ENCODE results near the gene UGT1A9. TPM values are rescaled to one million over a fixed set of nuclear protein-coding genes. Genes with fewer than 3 reads are reported as not detected.
"Not testable (repeated sequence)": the region's sequence is repeated elsewhere in the genome, so short reads cannot be mapped to it uniquely, and the experiment has no call there.

Gene UGT1A9
- total and polyA plus RNA-seq, 12 donors, result not detected

DNA sequence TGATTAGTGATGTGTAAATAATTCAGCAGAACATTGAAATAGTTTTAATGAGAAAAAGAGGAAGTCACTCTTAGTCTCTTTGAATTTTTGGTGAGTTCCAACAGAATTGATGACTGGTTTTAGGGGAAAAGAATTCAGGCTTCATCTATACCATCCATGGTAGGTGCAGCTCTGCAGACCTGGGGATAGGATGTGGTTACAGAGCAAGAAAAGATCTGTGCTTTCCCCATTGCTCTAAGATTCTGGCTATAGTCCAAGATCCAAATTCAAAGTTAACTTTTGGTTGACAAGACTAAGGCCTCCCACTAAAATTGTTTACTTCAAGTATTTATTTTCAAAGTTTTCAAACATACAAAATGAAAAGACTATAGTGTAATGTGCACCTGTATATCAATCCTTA is 31.8 kb upstream of the UGT1A9 start:
- H3K4me3 ChIP-seq, result no peak overlapping the region
- H3K9me3 ChIP-seq, result peaks cover 0 to 18% (median 0%) of the 10 kb centered on the region in 11 donors
- no peak overlapping the region for H3K27ac ChIP-seq
- DNase-seq (no peak), ATAC-seq (no peak)
- H3K4me1 ChIP-seq, result no peaks in the 10 kb centered on the region
- peaks cover 0 to 5% (median 0%) of the 10 kb centered on the region in 7 donors for H3K27me3 ChIP-seq
- TF ChIP-seq, protein P1, sequence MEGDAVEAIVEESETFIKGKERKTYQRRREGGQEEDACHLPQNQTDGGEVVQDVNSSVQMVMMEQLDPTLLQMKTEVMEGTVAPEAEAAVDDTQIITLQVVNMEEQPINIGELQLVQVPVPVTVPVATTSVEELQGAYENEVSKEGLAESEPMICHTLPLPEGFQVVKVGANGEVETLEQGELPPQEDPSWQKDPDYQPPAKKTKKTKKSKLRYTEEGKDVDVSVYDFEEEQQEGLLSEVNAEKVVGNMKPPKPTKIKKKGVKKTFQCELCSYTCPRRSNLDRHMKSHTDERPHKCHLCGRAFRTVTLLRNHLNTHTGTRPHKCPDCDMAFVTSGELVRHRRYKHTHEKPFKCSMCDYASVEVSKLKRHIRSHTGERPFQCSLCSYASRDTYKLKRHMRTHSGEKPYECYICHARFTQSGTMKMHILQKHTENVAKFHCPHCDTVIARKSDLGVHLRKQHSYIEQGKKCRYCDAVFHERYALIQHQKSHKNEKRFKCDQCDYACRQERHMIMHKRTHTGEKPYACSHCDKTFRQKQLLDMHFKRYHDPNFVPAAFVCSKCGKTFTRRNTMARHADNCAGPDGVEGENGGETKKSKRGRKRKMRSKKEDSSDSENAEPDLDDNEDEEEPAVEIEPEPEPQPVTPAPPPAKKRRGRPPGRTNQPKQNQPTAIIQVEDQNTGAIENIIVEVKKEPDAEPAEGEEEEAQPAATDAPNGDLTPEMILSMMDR (IDR thresholded peaks at IDR 0.05), result no peak
- intact Hi-C loops (cut with DNase I), result no loop called here
- no peaks in the 10 kb centered on the region for H3K36me3 ChIP-seq

DNA sequence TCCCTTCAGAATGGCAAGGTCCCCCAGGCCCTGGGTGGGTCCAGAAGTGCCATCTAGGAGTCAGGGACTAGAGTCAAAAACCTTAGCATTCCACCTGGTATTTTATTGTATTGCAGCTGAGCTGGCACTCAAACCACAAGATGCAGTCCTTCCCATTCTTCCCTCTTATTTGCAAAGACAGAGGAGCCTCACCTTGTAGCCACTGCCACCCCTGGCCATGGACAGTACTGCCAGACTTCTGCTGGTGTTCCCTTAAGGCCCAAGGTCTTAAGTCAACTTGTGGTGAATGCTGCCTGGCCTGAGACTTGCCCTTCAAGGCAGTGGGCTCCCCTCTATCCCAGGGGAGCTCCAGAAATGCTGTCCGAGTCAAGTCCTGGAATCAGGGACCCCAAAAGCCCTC is 28.6 kb upstream of the UGT1A9 start:
- intact Hi-C loops (cut with DNase I), result no loop called here
- no peak overlapping the region for H3K4me3 ChIP-seq
- DNase-seq, result no peak

DNA sequence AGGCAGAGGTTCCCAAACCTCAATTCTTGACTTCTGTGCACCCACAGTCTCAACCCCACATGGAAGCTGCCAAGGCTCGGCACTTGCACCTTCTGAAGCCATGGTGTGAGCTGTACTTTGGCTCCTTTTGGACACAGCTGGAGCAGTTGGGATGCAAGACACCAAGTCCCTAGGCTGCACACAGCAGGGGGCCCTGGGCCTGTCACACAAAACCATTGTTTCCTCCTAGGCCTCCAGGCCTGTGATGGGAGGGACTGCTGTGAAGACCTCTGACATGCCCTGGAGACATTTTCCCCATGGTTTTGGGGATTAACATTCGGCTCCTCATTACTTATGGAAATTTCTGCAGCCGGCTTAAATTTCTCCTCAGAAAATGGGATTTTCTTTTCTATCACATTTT is 25.7 kb upstream of the UGT1A9 start:
- H3K4me1 ChIP-seq; H3K4me3 ChIP-seq; H3K36me3 ChIP-seq; H3K27me3 ChIP-seq; H3K27ac ChIP-seq; DNase-seq; intact Hi-C loops (cut with DNase I); ATAC-seq: not testable (repeated sequence)
- peaks cover 0 to 37% (median 5%) of the 10 kb centered on the region in 11 donors for H3K9me3 ChIP-seq
- 83 to 88% methylated on average over 3 of the region's 3 CpGs for WGBS, 2 donors

More for the DNA sequence above, 28.6 kb upstream of the UGT1A9 start:
- WGBS, 2 donors, result 59 to 68% methylated on average over 1 of the region's 1 CpG
- TF ChIP-seq, protein P1 (IDR thresholded peaks at IDR 0.05), result no peak
- Histone ChIP-seq H3K4me1 (no peaks in the 10 kb centered on the region), H3K36me3 (no peaks in the 10 kb centered on the region), H3K27ac (no peak overlapping the region), H3K9me3 (peaks cover 0 to 37% (median 5%) of the 10 kb centered on the region in 11 donors), H3K27me3 (no peaks in the 10 kb centered on the region)
- no peak for ATAC-seq

DNA sequence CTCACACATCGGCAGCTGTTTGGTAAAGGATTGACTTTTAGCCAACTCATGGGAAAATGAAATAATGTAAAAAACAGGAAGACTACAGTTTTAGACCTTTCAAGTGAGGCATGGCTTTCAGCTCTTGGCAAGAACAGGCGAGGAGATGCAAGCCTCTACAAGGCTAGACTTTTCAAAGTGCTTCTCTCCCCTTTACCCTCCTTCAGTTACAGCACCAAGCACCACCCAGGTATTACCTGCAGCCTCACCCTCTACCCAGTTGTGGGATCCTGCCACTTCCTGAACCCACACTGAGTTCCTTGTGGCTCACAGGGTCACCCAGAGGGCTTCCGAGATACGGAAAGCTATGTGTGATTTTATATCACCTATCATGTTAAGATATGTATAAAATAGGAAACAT is 20.7 kb upstream of the UGT1A9 start:
- no peak overlapping the region for H3K4me3 ChIP-seq
- H3K36me3 ChIP-seq, result no peaks in the 10 kb centered on the region
- intact Hi-C loops (cut with DNase I), result no loop called here
- no peak for ATAC-seq
- TF ChIP-seq, protein P1 (IDR thresholded peaks at IDR 0.05), result no peak
- H3K4me1 ChIP-seq, result no peaks in the 10 kb centered on the region
- WGBS, 2 donors, result 76 to 80% methylated on average over 4 of the region's 4 CpGs
- no peak overlapping the region for H3K27ac ChIP-seq
- H3K9me3 ChIP-seq, result peaks cover 0 to 11% (median 0%) of the 10 kb centered on the region in 11 donors
- DNase-seq, result no peak
- peaks cover 0 to 13% (median 3%) of the 10 kb centered on the region in 7 donors for H3K27me3 ChIP-seq

DNA sequence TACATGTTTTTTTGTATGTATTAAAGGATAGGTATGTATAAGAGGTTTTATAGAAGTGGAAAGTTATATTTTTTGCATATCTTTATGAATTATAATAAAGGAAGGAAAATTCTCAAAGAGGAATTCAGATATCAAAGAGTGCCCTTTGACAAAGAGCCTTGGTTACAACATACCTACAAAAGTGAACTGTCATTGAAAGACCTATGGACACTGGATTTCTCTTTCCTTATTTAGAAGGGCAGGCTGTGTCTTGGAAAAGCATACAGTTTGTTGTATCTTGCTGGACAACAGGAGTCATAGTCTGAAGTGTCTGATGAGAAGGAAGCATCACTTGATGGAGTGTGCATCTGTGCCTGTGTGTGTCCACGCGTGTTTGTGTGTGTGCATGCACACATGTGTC is 20.3 kb upstream of the UGT1A9 start:
- TF ChIP-seq, protein P1 (IDR thresholded peaks at IDR 0.05), result no peak
- Histone ChIP-seq H3K9me3 (peaks cover 0 to 7% (median 0%) of the 10 kb centered on the region in 11 donors), H3K27me3 (peaks cover 0 to 13% (median 3%) of the 10 kb centered on the region in 7 donors), H3K4me1 (no peaks in the 10 kb centered on the region), H3K36me3 (no peaks in the 10 kb centered on the region), H3K27ac (no peak overlapping the region), H3K4me3 (no peak overlapping the region)
- no peak for DNase-seq
- intact Hi-C loops (cut with DNase I), result no loop called here
- no peak for ATAC-seq
- 91 to 93% methylated on average over 2 of the region's 2 CpGs for WGBS, 2 donors

All from heart right ventricle (tissue), 16 donors.